T-cell (primary cell): ENCODE measurements around the gene NIT2. TPM values are rescaled to one million over a fixed set of nuclear protein-coding genes. Genes with fewer than 3 reads are reported as not detected.

Experiments
- ATAC-seq, 4 experiments: fragments of 200-7000 bp in 3 of 4; fragments of 150-1000 bp in 1 of 4; cut with Tn5 transposase; replicated peaks in 1 of 4; 1 replicate in 3 of 4; 2 replicates in 1 of 4; pipeline ENCODE4 v1.10.0; 2021; ENCODE audit warnings: moderate library complexity in 3 of 4, mild to moderate bottlenecking in 2 of 4, moderate number of reproducible peaks in 1 of 4
- CTCF ChIA-PET, 2 donors: fragments of 300-600 bp; sonication (Branson Sonifier 250); formaldehyde crosslinking; loops; one replicate each; lab custom pipeline; 2022; ENCODE audit warnings: antibody characterized with exemption in 2 of 2; lab: Charles Lee
- POLR2A ChIA-PET, 2 donors: fragments of 300-600 bp; sonication (Branson Sonifier 250); formaldehyde crosslinking; loops; one replicate each; lab custom pipeline; 2022; ENCODE audit warnings: antibody characterized with exemption in 2 of 2; lab: Charles Lee
- DNase-seq, 35 experiments: peaks; one replicate each; pipeline versions ENCODE4 v3.0.0 to v3.0.0-alpha.2; 2013 to 2023
- H3K27ac ChIP-seq: one replicate; pipeline ENCODE4 v1.5.1; 2013; ENCODE audit warnings: low read length
- H3K27me3 ChIP-seq, 2 experiments: replicated peaks in 1 of 2; 1 replicate in 1 of 2; 2 replicates in 1 of 2; pipeline versions ENCODE4 v1.6.1 to v1.7.0; 2013; ENCODE audit warnings: low read length in 1 of 2, mixed read lengths in 1 of 2; ENCODE audit not compliant: control insufficient read depth in 2 of 2, insufficient read depth in 2 of 2; ENCODE audit errors: extremely low read depth in 1 of 2
- H3K36me3 ChIP-seq, 2 donors: 1 replicate in 1 of 2; 2 replicates in 1 of 2; pipeline versions ENCODE4 v1.6.1 to v1.7.0; 2013; ENCODE audit warnings: low read length in 1 of 2; ENCODE audit not compliant: control insufficient read depth in 2 of 2, insufficient read depth in 1 of 2; ENCODE audit errors: extremely low read depth in 1 of 2
- H3K4me1 ChIP-seq, 2 experiments: 1 replicate in 1 of 2; 2 replicates in 1 of 2; pipeline versions ENCODE4 v1.6.1 to v1.7.0; 2013; ENCODE audit warnings: low read length in 2 of 2, mixed read lengths in 1 of 2; ENCODE audit not compliant: insufficient read depth in 2 of 2, control insufficient read depth in 1 of 2; ENCODE audit errors: extremely low read depth in 1 of 2
- H3K4me3 ChIP-seq, 2 donors: 1 replicate in 1 of 2; 2 replicates in 1 of 2; pipeline versions ENCODE4 v1.5.1 to v1.7.0; 2013; ENCODE audit warnings: mild to moderate bottlenecking in 2 of 2, low read length in 1 of 2, moderate library complexity in 1 of 2; ENCODE audit not compliant: control insufficient read depth in 1 of 2; ENCODE audit errors: extremely low read depth in 1 of 2
- H3K9me3 ChIP-seq: 2 replicates; pipeline ENCODE4 v1.7.0; 2013
- H3K27ac Mint-ChIP-seq, 2 donors: one replicate each; pipeline ENCODE4 v1.8.0; 2020 to 2021; ENCODE audit warnings: mild to moderate bottlenecking in 2 of 2, mixed read lengths in 2 of 2
- H3K27me3 Mint-ChIP-seq, 2 donors: one replicate each; pipeline ENCODE4 v1.8.0; 2021 to 2022; ENCODE audit warnings: mixed read lengths in 2 of 2
- H3K36me3 Mint-ChIP-seq: one replicate; pipeline ENCODE4 v1.8.0; 2021; ENCODE audit warnings: mixed read lengths
- H3K4me1 Mint-ChIP-seq, 3 donors: one replicate each; pipeline ENCODE4 v1.8.0; 2020 to 2022; ENCODE audit warnings: mixed read lengths in 3 of 3, mild to moderate bottlenecking in 1 of 3
- H3K4me3 Mint-ChIP-seq, 3 donors: one replicate each; pipeline ENCODE4 v1.8.0; 2020 to 2022; ENCODE audit warnings: mild to moderate bottlenecking in 3 of 3, mixed read lengths in 3 of 3, moderate library complexity in 3 of 3
- H3K9me3 Mint-ChIP-seq, 3 donors: one replicate each; pipeline ENCODE4 v1.8.0; 2020 to 2022; ENCODE audit warnings: mixed read lengths in 3 of 3
- WGBS: methylation state at CpG from one replicate; pipeline ENCODE4 v1.1.5; 2013; ENCODE audit warnings: missing lambda C conversion rate; ENCODE audit not compliant: insufficient coverage; 5-methylcytosine and 5-hydroxymethylcytosine counted together
- total RNA-seq, 35 experiments: library from RNA in 6 of 35; stranded (reverse) in 6 of 35; fragments of 120-200 nt in 1 of 35; gene quantifications; one replicate each; pipeline versions ENCODE4 v1.2.1 to v1.2.4 and lab custom pipeline; 2013 to 2026

Gene NIT2
- total RNA-seq, 5 donors from 2014 or later (not counting 1 experiment from before 2014, with no cell fraction given), result 23.2 to 42.1 (median 30.9) TPM

GRCh38 chr3:100359035-100359434 is 24.5 kb downstream of the NIT2 start:
- POLR2A ChIA-PET, result no interaction called here

GRCh38 chr3:100360757-100361496 is 26.4 kb downstream of the NIT2 start:
- whole genome bisulfite sequencing, result 97% methylated on average over 3 of the region's 4 CpGs
- POLR2A ChIA-PET, result interaction anchor here (0.5 to 0.6 kb wide), 2 partner anchors 223 to 461 kb away, joined by 3 read pairs; no protein-coding TSS in a partner anchor
- peaks cover 62% of the 10 kb centered on the region for H3K36me3 Mint-ChIP-seq
- no peaks in the 10 kb centered on the region for H3K9me3 ChIP-seq
- peak overlapping the region in 1 of 2 donors; percentile 8 for H3K27ac Mint-ChIP-seq
- peaks cover 4% of the 10 kb centered on the region in 3 donors for H3K9me3 Mint-ChIP-seq
- H3K4me1 ChIP-seq, result no peaks in the 10 kb centered on the region
- H3K4me3 ChIP-seq, result no peak overlapping the region
- CTCF ChIA-PET, result no interaction called here
- no peak overlapping the region for H3K4me3 Mint-ChIP-seq
- no peaks in the 10 kb centered on the region for H3K27me3 ChIP-seq
- H3K27ac ChIP-seq, result no peak overlapping the region
- H3K36me3 ChIP-seq, result peaks cover 3 to 29% of the 10 kb centered on the region in 2 donors
- H3K4me1 Mint-ChIP-seq, result no peaks in the 10 kb centered on the region
- DNase-seq (no peak), ATAC-seq (no peak)
- H3K27me3 Mint-ChIP-seq, result no peaks in the 10 kb centered on the region

More at GRCh38 chr3:100359035-100359434, 24.5 kb downstream of the NIT2 start:
- H3K4me3 ChIP-seq, result no peak overlapping the region
- H3K4me1 ChIP-seq, result no peaks in the 10 kb centered on the region
- no peaks in the 10 kb centered on the region for H3K9me3 ChIP-seq
- Mint-ChIP-seq H3K27ac (peak overlapping the region in 1 of 2 donors; percentile 21), H3K36me3 (peaks cover 59% of the 10 kb centered on the region), H3K4me1 (no peaks in the 10 kb centered on the region), H3K27me3 (no peaks in the 10 kb centered on the region), H3K4me3 (no peak overlapping the region), H3K9me3 (peaks cover 4% of the 10 kb centered on the region in 3 donors)
- 100% methylated on average over 2 of the region's 3 CpGs for WGBS
- peaks cover 3 to 42% of the 10 kb centered on the region in 2 donors for H3K36me3 ChIP-seq
- no peak for DNase-seq
- H3K27me3 ChIP-seq, result no peaks in the 10 kb centered on the region
- H3K27ac ChIP-seq, result no peak overlapping the region
- no peak for ATAC-seq
- CTCF ChIA-PET, result no interaction called here

- Mint-ChIP-seq H3K4me1 (no peaks in the 10 kb centered on the region), H3K27me3 (no peaks in the 10 kb centered on the region), H3K27ac (peak overlapping the region in 1 of 2 donors; percentile 34), H3K4me3 (no peak overlapping the region), H3K36me3 (peaks cover 64% of the 10 kb centered on the region), H3K9me3 (peaks cover 4% of the 10 kb centered on the region in 3 donors)
- no peak for ATAC-seq
- H3K9me3 ChIP-seq, result no peaks in the 10 kb centered on the region
- no peaks in the 10 kb centered on the region for H3K27me3 ChIP-seq
- no peak for DNase-seq
- H3K4me3 ChIP-seq, result no peak overlapping the region
- WGBS, result 100% methylated on average over 1 of the region's 1 CpG
- CTCF ChIA-PET, result interaction anchor here in 1 of 2 donors (0.6 kb wide), 1 partner anchor 206 kb away, joined by 5 read pairs; no protein-coding TSS in a partner anchor
- H3K36me3 ChIP-seq, result peaks cover 5 to 33% of the 10 kb centered on the region in 2 donors
- H3K27ac ChIP-seq, result no peak overlapping the region
- no peaks in the 10 kb centered on the region for H3K4me1 ChIP-seq
- POLR2A ChIA-PET, result no interaction called here
These were observed 27.3 kb downstream of the NIT2 start for GRCh38 chr3:100361897-100362296.

- no peaks in the 10 kb centered on the region for H3K4me1 Mint-ChIP-seq
- Histone ChIP-seq H3K4me3 (no peak overlapping the region), H3K27ac (no peak overlapping the region), H3K36me3 (peaks cover 7 to 38% of the 10 kb centered on the region in 2 donors), H3K4me1 (no peaks in the 10 kb centered on the region), H3K27me3 (no peaks in the 10 kb centered on the region), H3K9me3 (no peaks in the 10 kb centered on the region)
- H3K9me3 Mint-ChIP-seq, result peaks cover 4% of the 10 kb centered on the region in 3 donors
- ATAC-seq (no peak), DNase-seq (no peak)
- CTCF ChIA-PET, result interaction anchor here in 1 of 2 donors (0.6 kb wide), 1 partner anchor 1864 kb away, joined by 7 read pairs; no protein-coding TSS in a partner anchor
- POLR2A ChIA-PET, result interaction anchor here in 1 of 2 donors (0.6 kb wide), 1 partner anchor 22 kb away, joined by 3 read pairs; no protein-coding TSS in a partner anchor
- H3K27ac Mint-ChIP-seq, result no peak overlapping the region
- peaks cover 71% of the 10 kb centered on the region for H3K36me3 Mint-ChIP-seq
- H3K4me3 Mint-ChIP-seq, result no peak overlapping the region
- no CpG with 5 or more reads among the region's 3 CpGs for WGBS
- no peaks in the 10 kb centered on the region for H3K27me3 Mint-ChIP-seq
These were observed 29.9 kb downstream of the NIT2 start for GRCh38 chr3:100364421-100364820.

GRCh38 chr3:100366424-100366823 is 31.9 kb downstream of the NIT2 start:
- no peak overlapping the region for H3K27ac Mint-ChIP-seq
- DNase-seq (no peak), ATAC-seq (no peak)
- Histone ChIP-seq H3K4me3 (no peak overlapping the region), H3K9me3 (no peaks in the 10 kb centered on the region), H3K27me3 (no peaks in the 10 kb centered on the region), H3K27ac (no peak overlapping the region), H3K4me1 (no peaks in the 10 kb centered on the region), H3K36me3 (peaks cover 7 to 49% of the 10 kb centered on the region in 2 donors)
- H3K27me3 Mint-ChIP-seq, result no peaks in the 10 kb centered on the region
- H3K4me3 Mint-ChIP-seq, result no peak overlapping the region
- POLR2A ChIA-PET, result no interaction called here
- H3K4me1 Mint-ChIP-seq, result no peaks in the 10 kb centered on the region
- H3K36me3 Mint-ChIP-seq, result peaks cover 60% of the 10 kb centered on the region
- peaks cover 4% of the 10 kb centered on the region in 3 donors for H3K9me3 Mint-ChIP-seq
- CTCF ChIA-PET, result interaction anchor here in 1 of 2 donors (0.7 kb wide), 1 partner anchor 381 kb away, joined by 3 read pairs; no protein-coding TSS in a partner anchor
- WGBS, result no CpG with 5 or more reads among the region's 2 CpGs

- Mint-ChIP-seq H3K9me3 (no peaks in the 10 kb centered on the region), H3K27me3 (no peaks in the 10 kb centered on the region), H3K4me1 (no peaks in the 10 kb centered on the region), H3K27ac (no peak overlapping the region), H3K36me3 (peaks cover 55% of the 10 kb centered on the region), H3K4me3 (no peak overlapping the region)
- ChIA-PET POLR2A (no interaction called here), CTCF (interaction anchor here in 1 of 2 donors (1.1 kb wide), 1 partner anchor 53 kb away, joined by 5 read pairs; no protein-coding TSS in a partner anchor)
- no peaks in the 10 kb centered on the region for H3K27me3 ChIP-seq
- no peaks in the 10 kb centered on the region for H3K4me1 ChIP-seq
- ATAC-seq (no peak), DNase-seq (no peak)
- 100% methylated on average over 2 of the region's 8 CpGs for WGBS
- peaks cover 4 to 54% of the 10 kb centered on the region in 2 donors for H3K36me3 ChIP-seq
- H3K4me3 ChIP-seq, result no peak overlapping the region
- H3K27ac ChIP-seq, result no peak overlapping the region
- no peaks in the 10 kb centered on the region for H3K9me3 ChIP-seq
These were observed 33.9 kb downstream of the NIT2 start for GRCh38 chr3:100368441-100368840.
